ENCODE data around the gene CYP1B1.

DNA sequence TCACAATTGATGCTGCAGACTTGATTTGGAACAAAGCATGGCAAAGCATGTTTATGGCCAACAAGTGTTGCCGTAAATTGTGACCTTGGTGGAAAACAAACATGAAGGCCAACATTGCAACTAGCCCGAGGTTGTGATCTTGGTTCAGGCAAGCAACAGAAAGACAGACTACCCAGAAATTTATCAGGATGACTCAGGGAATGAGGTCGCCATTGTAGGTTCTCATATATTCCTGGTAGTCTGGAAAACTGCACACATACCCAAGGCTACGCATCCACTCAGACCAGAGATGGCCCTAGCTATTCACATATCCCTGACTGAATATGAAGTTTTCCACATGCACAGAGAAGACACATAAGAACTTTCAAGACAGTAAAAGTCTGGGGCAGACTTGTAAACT, 30.1 kb downstream of the CYP1B1 start:
- TF ChIP-seq CTCF (IDR thresholded peaks at IDR 0.05): no peak
- no peak for TF ChIP-seq POLR2A (IDR thresholded peaks at IDR 0.05)

All from lower leg skin (tissue), 3 donors.